ENCODE data around the gene HS6ST3.
"Not testable (repeated sequence)": the region's sequence is repeated elsewhere in the genome, so short reads cannot be mapped to it uniquely, and the experiment has no call there.

Gene HS6ST3

GRCh38 chr13:96710166-96710862 lies 620.4 kb downstream of the HS6ST3 start:
- no peak for DNase-seq (ENCODE audit: low read depth in 1 of 2, low spot score in 1 of 2)

- no peak for DNase-seq (ENCODE audit: low read depth in 1 of 2, low spot score in 1 of 2)
These were observed 630.5 kb downstream of the HS6ST3 start for GRCh38 chr13:96720446-96720845.

GRCh38 chr13:96726651-96727050 lies 636.7 kb downstream of the HS6ST3 start:
- DNase-seq (ENCODE audit: low read depth in 1 of 2, low spot score in 1 of 2): no peak

GRCh38 chr13:96728463-96728862 lies 638.6 kb downstream of the HS6ST3 start:
- DNase-seq (ENCODE audit: low read depth in 1 of 2, low spot score in 1 of 2): no peak

- no peak for DNase-seq (ENCODE audit: low read depth in 1 of 2, low spot score in 1 of 2)
These were observed 640.8 kb downstream of the HS6ST3 start for GRCh38 chr13:96730676-96731075.

- no peak for DNase-seq (ENCODE audit: low read depth in 1 of 2, low spot score in 1 of 2)
These were observed 644.6 kb downstream of the HS6ST3 start for GRCh38 chr13:96734499-96734898.

- no peak for DNase-seq (ENCODE audit: low read depth in 1 of 2, low spot score in 1 of 2)
These were observed 651.9 kb downstream of the HS6ST3 start for GRCh38 chr13:96741779-96742178.

- no peak for DNase-seq (ENCODE audit: low read depth in 1 of 2, low spot score in 1 of 2)
These were observed 653.6 kb downstream of the HS6ST3 start for GRCh38 chr13:96743296-96744089.

GRCh38 chr13:96744367-96745331 lies 654.7 kb downstream of the HS6ST3 start:
- no peak for DNase-seq (ENCODE audit: low read depth in 1 of 2, low spot score in 1 of 2)

- DNase-seq (ENCODE audit: low read depth in 1 of 2, low spot score in 1 of 2): no peak
These were observed 657.0 kb downstream of the HS6ST3 start for GRCh38 chr13:96746886-96747285.

GRCh38 chr13:96749825-96750224 lies 659.9 kb downstream of the HS6ST3 start:
- no peak for DNase-seq (ENCODE audit: low read depth in 1 of 2, low spot score in 1 of 2)

GRCh38 chr13:96751089-96751488 lies 661.2 kb downstream of the HS6ST3 start:
- no peak for DNase-seq (ENCODE audit: low read depth in 1 of 2, low spot score in 1 of 2)

GRCh38 chr13:96762876-96763275 lies 673.0 kb downstream of the HS6ST3 start:
- DNase-seq (ENCODE audit: low read depth in 1 of 2, low spot score in 1 of 2): no peak

GRCh38 chr13:96766306-96766705 lies 676.4 kb downstream of the HS6ST3 start:
- no peak for DNase-seq (ENCODE audit: low read depth in 1 of 2, low spot score in 1 of 2)

GRCh38 chr13:96768524-96768923 lies 678.6 kb downstream of the HS6ST3 start:
- no peak for DNase-seq (ENCODE audit: low read depth in 1 of 2, low spot score in 1 of 2)

GRCh38 chr13:96769874-96770273 lies 680.0 kb downstream of the HS6ST3 start:
- DNase-seq (ENCODE audit: low read depth in 1 of 2, low spot score in 1 of 2): no peak

- DNase-seq (ENCODE audit: low read depth in 1 of 2, low spot score in 1 of 2): no peak
These were observed 681.8 kb downstream of the HS6ST3 start for GRCh38 chr13:96771486-96772367.

- no peak for DNase-seq (ENCODE audit: low read depth in 1 of 2, low spot score in 1 of 2)
These were observed 682.5 kb downstream of the HS6ST3 start for GRCh38 chr13:96772426-96772825.

- DNase-seq (ENCODE audit: low read depth in 1 of 2, low spot score in 1 of 2): not testable (repeated sequence)
These were observed 688.4 kb downstream of the HS6ST3 start for GRCh38 chr13:96778302-96778701.

GRCh38 chr13:96779691-96780090 lies 689.8 kb downstream of the HS6ST3 start:
- no peak for DNase-seq (ENCODE audit: low read depth in 1 of 2, low spot score in 1 of 2)

Measured in activated T-helper 1 cell treated with anti-CD3 and anti-CD28 coated beads, Interleukin-2, amount 50 U/mL, for 16 hours (primary cell).